GM19395 (cell line): ENCODE results near the gene RCN2.

Source experiments
- ATAC-seq: cut with Tn5 transposase; IDR thresholded peaks from one replicate; pipeline ENCODE4 v1.9.1; 2021; ENCODE audit warnings: mild to moderate bottlenecking, moderate library complexity; ENCODE audit not compliant: unreplicated experiment

RCN2 gene

GRCh38 chr15:76973362-76973743, 41.8 kb downstream of the RCN2 start:
- no peak for ATAC-seq

GRCh38 chr15:76973906-76974305, 42.4 kb downstream of the RCN2 start:
- ATAC-seq, result no peak

GRCh38 chr15:76974456-76975036, 43.0 kb downstream of the RCN2 start:
- no peak for ATAC-seq

- ATAC-seq, result no peak
Observed at GRCh38 chr15:76976141-76976540, 44.6 kb downstream of the RCN2 start.

GRCh38 chr15:76976572-76977270, 45.2 kb downstream of the RCN2 start:
- ATAC-seq, result no peak

GRCh38 chr15:76978522-76979330, 47.2 kb downstream of the RCN2 start:
- no peak for ATAC-seq

- no peak for ATAC-seq
Observed at GRCh38 chr15:76979331-76979925, 47.9 kb downstream of the RCN2 start.

- ATAC-seq, result no peak
Observed at GRCh38 chr15:76979996-76980520, 48.5 kb downstream of the RCN2 start.

GRCh38 chr15:76982356-76982755, 50.8 kb downstream of the RCN2 start:
- no peak for ATAC-seq

GRCh38 chr15:76982756-76983155, 51.2 kb downstream of the RCN2 start:
- no peak for ATAC-seq

GRCh38 chr15:76983590-76984375, 52.2 kb downstream of the RCN2 start:
- ATAC-seq, result no peak

- no peak for ATAC-seq
Observed at GRCh38 chr15:76986743-76987142, 55.2 kb downstream of the RCN2 start.

GRCh38 chr15:76987276-76987675, 55.7 kb downstream of the RCN2 start:
- no peak for ATAC-seq

GRCh38 chr15:76987896-76988860, 56.6 kb downstream of the RCN2 start:
- ATAC-seq, result peak; percentile 88

GRCh38 chr15:76988867-76989780, 57.6 kb downstream of the RCN2 start:
- peak; percentile 23 for ATAC-seq

GRCh38 chr15:76991048-76991447, 59.5 kb downstream of the RCN2 start:
- no peak for ATAC-seq

GRCh38 chr15:76991741-76992645, 60.4 kb downstream of the RCN2 start:
- no peak for ATAC-seq
